HG02852 (cell line): ENCODE data around the gene CD96.
A peak's percentile ranks its signal among the peaks of the same experiment; 100 is the strongest.
"Not testable (repeated sequence)": the region's sequence is repeated elsewhere in the genome, so short reads cannot be mapped to it uniquely, and the experiment has no call there.

ENCODE experiments used
- ATAC-seq: cut with Tn5 transposase; IDR thresholded peaks from one replicate; pipeline ENCODE4 v1.9.1; 2021; ENCODE audit warnings: mild to moderate bottlenecking, moderate library complexity; ENCODE audit not compliant: unreplicated experiment

CD96 gene

DNA sequence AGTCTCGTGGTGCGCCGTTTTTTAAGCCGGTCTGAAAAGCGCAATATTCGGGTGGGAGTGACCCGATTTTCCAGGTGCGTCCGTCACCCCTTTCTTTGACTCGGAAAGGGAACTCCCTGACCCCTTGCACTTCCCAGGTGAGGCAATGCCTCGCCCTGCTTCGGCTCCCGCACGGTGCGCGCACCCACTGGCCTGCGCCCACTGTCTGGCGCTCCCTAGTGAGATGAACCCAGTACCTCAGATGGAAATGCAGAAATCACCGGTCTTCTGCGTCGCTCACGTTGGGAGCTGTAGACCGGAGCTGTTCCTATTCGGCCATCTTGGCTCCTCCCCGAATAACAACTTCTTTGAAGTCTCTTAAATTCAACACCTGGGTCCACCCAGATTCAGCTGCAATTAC, 19.9 kb downstream of the CD96 start:
- not testable (repeated sequence) for ATAC-seq

DNA sequence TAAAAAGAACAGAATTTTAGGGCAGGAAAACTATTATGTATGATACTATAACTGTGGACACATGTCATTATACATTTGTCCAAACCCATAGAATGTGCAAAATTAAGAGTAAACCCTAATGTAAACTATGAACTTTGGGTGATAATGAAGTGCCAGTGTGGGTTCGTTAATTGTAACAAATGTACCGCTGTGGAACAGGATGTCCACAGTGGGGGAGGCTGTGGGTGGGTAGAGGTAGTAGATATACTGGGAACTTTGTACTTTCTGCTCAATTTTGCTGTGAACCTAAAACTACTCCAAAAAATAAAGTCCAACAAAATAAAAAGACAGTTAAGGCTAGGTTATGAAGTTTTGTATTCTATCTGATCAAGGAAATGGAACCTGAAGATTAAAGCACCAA, 24.8 kb downstream of the CD96 start:
- no peak for ATAC-seq

DNA sequence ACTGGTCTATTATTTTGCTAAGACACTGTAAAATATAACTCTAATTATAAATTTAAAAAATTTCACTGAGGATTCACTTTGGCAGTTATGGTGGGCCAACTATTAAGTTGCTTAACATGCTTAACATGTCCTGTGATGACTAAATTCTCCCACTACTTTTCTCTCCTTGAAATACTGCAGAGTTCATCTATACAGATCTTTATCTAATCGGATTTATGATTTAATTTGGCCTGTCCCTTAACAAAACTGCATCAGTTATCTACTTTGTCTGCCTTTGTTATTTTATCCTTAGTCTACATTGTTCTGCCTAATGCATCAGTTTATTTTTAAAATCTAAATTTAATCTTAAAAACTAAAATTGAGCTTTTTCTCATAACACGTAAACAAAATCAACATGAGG, 26.4 kb downstream of the CD96 start:
- ATAC-seq = no peak

DNA sequence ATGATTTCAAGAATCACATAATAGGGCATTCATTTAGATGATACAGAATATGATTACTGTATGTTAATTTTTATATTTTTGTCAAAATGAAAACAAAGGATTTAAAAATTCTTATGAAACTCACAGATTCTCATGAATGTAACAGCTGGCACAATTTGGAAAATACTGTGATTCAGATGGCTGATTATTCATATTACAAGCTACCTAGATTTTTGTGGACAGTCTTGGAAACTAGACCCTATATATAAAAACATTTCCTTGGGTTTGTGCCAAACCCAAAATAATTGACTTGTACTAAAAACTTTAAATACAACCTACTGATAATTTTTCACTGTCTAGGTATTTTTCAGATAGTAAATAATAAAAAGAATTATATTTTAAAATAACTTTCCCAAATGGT, 26.9 kb downstream of the CD96 start:
- ATAC-seq = no peak

DNA sequence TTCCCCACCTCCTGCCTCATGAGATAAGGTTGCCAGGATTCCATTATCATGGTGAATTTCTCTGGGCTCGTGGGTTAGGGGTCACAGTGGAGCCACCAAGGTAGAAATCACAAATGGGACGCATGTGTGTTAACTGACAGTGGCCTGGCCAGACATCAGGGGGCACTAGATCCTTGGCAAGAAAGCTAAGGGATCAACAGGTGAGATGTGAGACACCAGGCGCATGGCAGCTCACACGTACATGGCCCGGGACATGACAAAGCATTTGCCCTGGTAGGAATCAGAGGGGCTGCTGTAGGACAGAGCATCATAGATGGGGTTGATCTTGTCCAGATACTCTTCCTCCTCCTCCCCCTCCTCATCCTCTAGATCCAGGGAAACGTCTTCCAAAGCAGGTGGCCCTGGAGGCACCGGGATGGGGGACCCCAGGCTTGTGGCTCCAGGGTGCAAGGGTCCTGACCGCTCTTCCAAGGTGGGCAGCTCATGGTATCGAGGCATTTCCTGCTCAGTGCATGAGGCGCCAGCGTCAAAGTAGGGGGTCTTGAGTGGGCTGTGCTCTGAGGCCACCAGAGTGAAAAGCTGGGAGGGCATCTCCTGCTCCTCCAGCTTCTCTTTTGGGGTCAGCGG, 28.5 kb downstream of the CD96 start:
- no peak for ATAC-seq

DNA sequence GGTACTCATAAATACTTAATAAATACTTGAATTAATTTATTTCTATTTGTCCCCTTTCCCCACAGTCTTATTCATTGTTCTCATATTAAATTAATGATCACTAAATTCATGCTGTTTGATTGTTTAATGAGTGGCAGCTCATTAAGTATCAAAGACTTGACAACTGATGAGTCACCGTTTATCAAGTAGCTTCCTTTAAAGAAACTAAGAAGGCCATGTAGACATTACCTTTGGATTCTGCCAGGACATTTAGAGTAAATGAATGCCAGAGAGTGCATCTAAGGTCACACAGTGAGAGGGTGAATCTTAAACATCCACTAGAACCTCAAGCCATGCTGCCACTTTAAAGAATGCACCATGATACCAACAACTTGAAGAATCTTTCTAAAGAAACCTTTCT, 29.3 kb downstream of the CD96 start:
- no peak for ATAC-seq

DNA sequence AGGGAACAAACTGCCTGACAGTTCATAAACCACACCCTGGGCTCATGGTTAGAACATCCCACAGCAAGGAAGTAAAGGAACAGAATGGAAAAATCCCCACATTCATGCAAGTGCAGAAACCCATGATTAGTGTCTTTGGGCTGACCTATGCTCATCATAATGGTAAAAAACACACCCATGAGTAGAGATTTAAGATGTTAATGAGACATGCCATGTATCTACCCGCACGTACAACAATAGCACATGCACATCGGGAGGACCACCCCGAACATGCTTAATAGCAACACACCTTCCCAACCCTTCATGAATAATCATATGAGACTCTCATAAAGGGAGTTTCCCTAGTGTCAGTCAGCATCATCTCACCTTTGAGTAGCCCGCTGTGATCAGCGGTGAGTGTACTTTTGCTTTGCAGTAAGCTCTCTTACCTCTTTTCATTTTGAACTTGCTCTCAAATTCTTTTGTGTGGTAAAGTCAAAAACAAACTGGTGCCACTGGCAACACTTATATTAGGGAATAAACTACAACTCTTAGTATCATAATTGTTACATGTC, 30.0 kb downstream of the CD96 start:
- no peak for ATAC-seq

DNA sequence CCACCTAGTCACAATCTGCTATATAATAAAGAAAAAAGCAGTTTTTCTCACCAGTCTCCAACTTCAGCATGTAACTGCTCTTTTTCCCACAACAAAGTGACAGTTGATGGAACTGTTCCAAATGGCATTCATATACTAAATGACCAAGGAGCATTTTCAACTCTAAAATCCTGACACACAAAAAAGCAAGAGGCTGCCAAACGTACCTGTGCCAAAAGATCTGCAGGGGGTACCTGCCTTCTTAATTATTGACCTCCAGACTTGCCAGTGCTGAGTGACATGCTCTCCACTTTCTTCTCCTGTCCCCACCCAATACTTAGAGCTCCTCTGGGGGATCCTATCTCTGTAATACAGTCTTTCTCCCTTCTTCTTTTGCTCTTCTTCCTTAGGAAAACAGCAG, 35.1 kb downstream of the CD96 start:
- ATAC-seq = no peak

DNA sequence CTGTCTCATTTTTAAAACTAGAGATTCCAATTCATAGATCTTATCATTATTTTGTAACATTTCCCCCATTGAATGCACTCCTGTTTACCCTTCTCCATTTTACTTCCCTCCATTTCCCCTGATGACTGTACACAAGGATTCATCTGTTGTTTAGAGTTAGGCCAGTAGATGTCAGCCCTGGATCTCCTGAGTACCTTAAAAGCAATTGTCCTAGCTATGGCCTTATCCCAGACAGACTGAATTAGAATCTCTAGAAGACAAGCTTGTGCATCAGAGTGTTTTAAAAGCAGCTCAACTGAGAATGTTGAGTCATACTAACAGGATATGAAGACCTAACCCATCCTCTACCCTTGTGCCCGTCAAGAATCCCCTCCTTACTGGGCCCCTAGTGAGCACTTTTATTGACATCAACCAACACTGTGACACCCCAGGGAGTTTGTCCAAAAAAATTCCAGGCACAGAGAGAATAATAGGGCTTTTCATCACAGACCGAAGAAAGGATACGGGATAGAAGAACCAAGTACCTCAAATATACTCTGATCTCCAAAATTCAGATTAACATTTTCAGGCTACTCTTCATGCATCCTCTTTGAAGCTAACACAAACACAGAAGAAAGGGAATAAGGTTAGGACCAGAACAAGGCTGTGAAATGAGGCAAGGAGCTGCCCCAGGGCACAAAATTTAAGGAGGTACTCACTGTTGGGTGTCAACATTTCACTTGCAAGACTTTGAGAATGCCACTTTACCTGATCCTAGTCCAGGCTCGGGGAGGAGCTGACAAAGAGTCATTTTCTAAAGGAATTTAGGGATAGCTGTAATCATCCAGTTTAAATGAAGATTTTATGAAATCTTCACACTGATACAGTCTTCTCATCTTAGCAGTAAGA, 36.0 kb downstream of the CD96 start:
- peak; percentile 95 for ATAC-seq

DNA sequence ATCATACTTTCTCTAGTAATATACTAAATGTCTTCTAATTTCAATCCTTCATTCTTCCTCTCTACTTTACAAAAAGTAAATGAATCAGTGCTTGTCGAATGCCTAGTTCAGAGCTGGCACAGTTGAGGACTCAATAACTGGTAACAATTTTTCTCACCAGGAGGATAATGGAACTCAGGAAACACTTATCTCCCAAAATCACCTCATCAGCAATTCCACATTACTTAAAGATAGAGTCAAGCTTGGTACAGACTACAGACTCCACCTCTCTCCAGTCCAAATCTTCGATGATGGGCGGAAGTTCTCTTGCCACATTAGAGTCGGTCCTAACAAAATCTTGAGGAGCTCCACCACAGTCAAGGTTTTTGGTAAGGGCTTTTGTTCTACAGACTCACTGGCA, 36.9 kb downstream of the CD96 start:
- ATAC-seq = no peak

DNA sequence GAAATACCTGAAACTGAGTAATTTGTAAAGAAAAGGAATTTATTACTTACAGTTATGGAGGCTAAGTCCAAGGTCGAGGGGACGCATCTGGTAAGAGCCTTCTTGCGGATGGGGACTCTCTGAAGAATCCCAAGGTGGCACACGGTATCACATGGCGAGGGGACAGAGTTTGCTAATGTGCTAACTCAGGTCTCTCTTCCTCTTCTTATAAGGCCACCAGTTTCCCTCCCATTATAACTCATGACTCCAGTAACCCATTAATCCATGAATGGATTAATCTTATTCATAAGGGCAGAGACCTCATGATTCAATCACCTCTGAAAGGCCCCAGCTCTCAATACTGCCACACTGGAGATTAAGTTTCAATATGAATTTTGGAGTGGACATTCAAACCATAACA, 37.5 kb downstream of the CD96 start:
- no peak for ATAC-seq

DNA sequence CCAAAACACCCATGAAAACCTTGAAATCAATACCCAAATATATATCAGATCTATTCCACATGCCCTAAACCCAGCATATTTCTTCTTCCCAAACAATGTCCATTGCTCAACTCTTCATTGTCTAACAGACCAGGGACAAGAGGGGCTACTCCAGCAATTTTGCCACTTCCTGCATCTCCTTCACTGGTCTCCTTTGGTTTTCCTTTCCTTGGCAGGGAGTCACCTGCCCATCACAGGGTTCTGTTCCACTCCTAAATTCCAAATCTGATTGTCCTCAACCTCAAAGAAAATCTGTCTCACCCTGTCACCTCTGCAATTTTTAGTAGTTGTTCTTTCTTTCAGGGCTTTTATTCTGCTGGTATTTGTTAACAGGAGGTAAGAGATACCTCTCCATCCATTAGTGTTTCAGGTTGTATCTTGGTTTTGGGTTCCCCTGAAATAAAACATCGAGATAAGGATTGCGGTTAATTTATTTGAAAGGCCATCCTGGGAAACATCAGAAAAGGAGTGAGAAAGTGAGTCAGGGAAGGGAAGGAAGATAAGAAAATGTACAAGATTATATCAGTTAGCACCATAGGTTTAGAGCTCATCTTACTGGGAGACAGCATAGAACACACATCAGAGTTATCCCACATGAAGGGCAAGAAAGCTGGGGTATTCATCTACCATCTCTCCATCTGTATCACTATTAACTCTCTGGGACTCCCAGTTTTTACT, 39.6 kb downstream of the CD96 start:
- no peak for ATAC-seq

DNA sequence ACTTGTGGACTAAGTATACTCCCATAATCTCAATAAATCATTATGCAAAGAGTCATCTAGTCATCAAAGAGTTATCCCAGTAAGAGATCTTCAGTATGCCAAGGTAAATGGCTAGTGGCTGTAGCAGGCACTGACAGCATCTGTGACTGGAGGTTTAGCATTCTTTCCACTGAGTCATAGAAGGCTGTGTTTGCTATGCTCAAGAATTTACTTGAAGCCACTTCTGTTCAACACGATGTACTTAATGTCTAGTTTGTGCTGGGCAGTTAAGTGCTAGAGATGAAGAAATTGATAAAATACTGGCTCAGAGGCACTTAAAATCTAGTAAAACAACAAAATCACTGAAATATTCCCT, 40.1 kb downstream of the CD96 start:
- no peak for ATAC-seq

DNA sequence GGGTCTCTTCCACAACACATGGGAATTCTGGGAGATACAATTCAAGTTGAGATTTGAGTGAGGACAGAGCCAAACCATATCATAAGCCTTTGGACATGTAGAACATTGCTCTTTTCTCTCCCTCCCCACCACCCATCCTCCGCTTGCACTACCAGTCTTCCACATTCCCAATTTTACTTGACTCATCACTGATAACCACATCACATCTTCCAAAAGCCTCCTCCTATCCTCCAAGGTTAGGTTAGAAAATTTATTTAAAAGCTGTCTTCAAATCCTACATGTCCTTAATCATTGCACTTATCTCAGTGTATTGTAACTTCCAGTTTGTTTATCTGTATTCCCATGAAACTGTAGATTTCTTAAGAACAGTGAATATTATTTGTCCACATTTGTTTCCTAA, 42.7 kb downstream of the CD96 start:
- ATAC-seq = no peak

DNA sequence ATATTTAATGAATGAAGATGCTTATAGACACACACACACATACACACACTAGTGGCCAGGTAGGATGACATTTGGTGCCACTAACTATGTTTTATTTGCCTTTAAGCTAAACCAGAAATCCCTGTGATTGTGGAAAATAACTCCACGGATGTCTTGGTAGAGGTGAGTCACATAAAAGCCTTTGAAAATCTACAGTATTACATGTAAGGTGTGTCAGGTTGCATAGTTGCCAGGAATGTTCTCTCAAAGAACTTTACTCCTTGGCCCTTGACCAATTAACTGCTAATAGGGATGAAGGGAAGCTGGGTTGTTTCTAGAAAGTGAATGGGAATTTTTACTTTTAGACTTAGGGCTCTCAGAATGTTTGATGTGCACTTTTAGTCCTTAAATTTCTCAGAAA, 43.2 kb downstream of the CD96 start:
- no peak for ATAC-seq

DNA sequence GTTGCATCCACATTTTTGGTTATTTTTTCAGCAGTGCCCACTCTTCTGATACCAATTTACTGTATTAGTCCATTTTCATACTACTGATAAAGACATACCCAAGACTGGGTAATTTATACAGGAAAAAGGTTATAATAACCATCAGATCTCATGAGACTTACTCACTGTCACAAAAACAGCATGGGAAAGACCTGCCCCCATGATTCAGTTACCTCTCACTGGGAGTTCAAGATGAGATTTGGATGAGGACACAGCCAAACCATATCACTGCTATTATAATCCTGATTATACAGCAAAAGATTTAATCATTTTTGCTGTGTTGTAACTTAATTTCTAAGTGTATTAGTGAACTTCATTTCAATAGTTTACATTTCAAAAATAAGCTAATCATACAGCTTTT, 46.5 kb downstream of the CD96 start:
- no peak for ATAC-seq

DNA sequence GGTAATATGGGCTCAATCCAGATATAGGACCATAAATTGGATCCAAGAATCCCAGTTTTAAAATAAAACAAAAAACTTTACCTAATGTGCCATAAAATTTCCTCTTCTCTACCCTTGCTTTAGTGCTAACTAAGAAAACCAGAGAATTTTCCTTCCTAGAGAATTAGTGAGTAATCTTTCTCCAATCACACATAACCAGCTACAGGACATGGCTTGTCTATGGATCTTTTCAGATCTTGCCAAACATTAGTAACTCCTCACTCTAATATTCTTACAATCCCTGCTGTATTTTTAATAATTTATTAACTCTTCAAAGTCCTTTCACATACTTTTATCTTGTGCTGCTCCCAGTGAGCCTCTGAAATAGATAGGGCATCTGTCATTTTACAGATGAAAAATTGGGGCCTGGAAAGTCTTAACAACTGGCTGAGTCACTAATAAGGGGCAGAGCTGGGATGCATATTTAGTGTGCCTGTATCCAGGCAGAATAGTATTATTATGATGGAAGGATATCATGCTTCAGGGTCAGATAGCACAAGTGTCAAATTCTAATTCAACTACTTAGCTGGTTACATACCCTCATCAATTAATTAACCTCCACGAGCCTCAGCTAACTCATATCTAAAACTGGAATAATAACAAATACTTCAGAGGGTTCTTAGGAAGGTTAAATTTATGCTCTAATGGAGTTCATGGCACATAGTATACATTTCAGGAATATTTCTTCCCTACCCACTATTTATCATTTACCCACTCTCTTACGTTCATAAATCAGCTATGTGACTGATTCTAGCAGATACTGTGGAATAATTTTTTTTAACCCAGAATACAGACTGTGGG, 47.5 kb downstream of the CD96 start:
- no peak for ATAC-seq

DNA sequence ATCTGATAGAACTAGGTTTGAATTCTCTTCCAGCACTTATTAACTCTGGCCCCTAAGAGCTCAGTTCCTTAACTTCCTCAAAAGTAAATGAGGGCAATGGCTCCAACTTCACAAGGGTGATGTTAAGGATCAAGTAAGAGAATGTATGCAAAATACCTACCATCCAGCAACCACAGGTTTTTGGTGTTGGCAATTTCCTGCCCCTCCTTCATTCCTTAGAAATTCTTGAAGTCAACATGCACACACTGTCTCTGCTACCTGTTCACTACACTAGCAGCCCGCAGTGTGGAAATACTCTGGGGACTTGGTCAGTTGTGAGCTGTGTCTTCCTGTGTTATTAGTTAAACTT, 48.1 kb downstream of the CD96 start:
- no peak for ATAC-seq

DNA sequence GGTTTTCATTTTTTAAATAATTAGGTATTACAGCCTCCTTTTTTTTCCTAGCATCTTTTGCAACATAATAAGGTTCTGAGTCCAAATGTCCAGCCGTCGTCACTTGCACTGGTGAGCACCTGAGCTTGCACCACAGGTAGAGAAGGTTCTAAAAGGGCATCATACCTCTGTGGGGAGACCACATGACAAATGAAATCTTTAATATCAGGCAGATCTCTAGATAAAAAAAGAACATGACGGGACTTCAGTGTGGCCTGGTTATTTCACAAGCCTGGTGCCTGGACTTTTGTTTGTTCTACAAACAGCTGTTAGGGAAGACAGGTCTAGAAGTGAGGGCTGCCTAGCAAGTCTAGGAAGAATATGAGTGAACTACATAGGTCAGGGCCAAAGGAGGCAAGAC, 49.6 kb downstream of the CD96 start:
- ATAC-seq = no peak

DNA sequence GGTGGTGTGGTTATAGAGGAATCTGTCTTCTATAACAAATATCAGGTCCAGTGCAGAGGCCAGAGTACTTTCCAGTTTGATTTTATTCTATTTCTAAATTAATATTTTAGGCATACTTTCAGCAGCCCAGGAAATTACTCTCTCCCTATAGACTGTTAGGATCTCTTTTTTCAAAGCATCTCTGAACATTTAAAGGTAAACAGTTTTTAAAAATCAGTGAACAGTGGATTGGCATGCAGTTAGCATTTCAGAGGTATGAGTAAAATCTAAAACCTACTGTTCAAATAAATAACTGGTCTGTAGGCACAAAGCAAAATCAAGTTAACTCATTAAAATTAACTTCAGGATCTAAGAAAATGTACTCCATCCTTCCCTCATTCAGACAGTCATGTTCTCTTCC, 50.1 kb downstream of the CD96 start:
- ATAC-seq = no peak

DNA sequence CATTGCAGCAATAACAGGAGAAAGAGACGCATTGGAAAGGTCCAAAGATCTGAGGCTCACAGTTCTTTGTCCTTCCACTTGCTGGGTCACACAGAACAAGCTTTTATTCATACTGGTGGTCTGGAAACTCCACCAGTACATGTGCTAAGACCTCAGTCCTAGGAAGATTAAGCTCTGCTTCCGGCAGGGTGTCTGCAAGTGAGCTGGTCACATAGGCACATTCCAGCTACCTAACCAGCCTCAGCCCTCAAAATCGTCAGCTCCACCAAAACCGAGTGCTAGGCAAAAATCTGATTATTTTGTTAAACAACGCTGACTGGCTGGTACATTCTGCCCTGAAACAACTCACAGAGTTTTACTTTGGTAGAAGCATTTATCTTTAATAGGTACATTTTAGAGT, 50.9 kb downstream of the CD96 start:
- ATAC-seq = no peak
